Parathyroid adenoma (tissue), 2 donors: ENCODE measurements around the gene DVL2.

Source experiments
- H2AFZ ChIP-seq: fragments of 300-600 bp; sonication (generic); one replicate; pipeline ENCODE4 v1.7.0; 2017; ENCODE audit warnings: antibody characterized with exemption, mild to moderate bottlenecking
- H3K27ac ChIP-seq: fragments of 300-600 bp; sonication (generic); one replicate; pipeline ENCODE4 v1.7.0; 2017
- H3K27me3 ChIP-seq: fragments of 300-600 bp; sonication (generic); one replicate; pipeline ENCODE4 v1.7.0; 2017; ENCODE audit warnings: low read length; ENCODE audit not compliant: control insufficient read depth, insufficient read depth
- H3K36me3 ChIP-seq: fragments of 300-600 bp; sonication (generic); one replicate; pipeline ENCODE4 v1.7.0; 2017; ENCODE audit warnings: low read length; ENCODE audit not compliant: control insufficient read depth, insufficient read depth
- H3K4me1 ChIP-seq: fragments of 300-600 bp; sonication (generic); one replicate; pipeline ENCODE4 v1.7.0; 2017; ENCODE audit warnings: control low read depth
- H3K4me2 ChIP-seq: fragments of 300-600 bp; sonication (generic); one replicate; pipeline ENCODE4 v1.7.0; 2017; ENCODE audit warnings: low read length
- H3K4me3 ChIP-seq: fragments of 300-600 bp; sonication (generic); one replicate; pipeline ENCODE4 v1.7.0; 2017; ENCODE audit warnings: low read depth, low read length
- H3K79me2 ChIP-seq: fragments of 300-600 bp; sonication (generic); one replicate; pipeline ENCODE4 v1.7.0; 2017; ENCODE audit warnings: control low read depth
- H3K9ac ChIP-seq: fragments of 300-600 bp; sonication (generic); one replicate; pipeline ENCODE4 v1.7.0; 2017; ENCODE audit warnings: mild to moderate bottlenecking
- H3K9me3 ChIP-seq: fragments of 300-600 bp; sonication (generic); one replicate; pipeline ENCODE4 v1.7.0; 2017; ENCODE audit warnings: low read length; ENCODE audit not compliant: control insufficient read depth
- TF ChIP-seq, protein P1 (sequence below): fragments of 300-600 bp; sonication (generic); IDR thresholded peaks from one replicate; pipeline ENCODE4 v1.7.0; 2017; ENCODE audit warnings: antibody characterized with exemption, mild to moderate bottlenecking
- donor health status: primary hyperparathyroidism.

DVL2 gene

GRCh38 chr17:7263801-7264078 is 29.4 kb upstream of the DVL2 start:
- no peak overlapping the region for H3K4me3 ChIP-seq
- H3K4me1 ChIP-seq = peaks cover 15% of the 10 kb centered on the region
- no peak overlapping the region for H3K27ac ChIP-seq
- H3K9me3 ChIP-seq = no peaks in the 10 kb centered on the region
- TF ChIP-seq, protein P1, sequence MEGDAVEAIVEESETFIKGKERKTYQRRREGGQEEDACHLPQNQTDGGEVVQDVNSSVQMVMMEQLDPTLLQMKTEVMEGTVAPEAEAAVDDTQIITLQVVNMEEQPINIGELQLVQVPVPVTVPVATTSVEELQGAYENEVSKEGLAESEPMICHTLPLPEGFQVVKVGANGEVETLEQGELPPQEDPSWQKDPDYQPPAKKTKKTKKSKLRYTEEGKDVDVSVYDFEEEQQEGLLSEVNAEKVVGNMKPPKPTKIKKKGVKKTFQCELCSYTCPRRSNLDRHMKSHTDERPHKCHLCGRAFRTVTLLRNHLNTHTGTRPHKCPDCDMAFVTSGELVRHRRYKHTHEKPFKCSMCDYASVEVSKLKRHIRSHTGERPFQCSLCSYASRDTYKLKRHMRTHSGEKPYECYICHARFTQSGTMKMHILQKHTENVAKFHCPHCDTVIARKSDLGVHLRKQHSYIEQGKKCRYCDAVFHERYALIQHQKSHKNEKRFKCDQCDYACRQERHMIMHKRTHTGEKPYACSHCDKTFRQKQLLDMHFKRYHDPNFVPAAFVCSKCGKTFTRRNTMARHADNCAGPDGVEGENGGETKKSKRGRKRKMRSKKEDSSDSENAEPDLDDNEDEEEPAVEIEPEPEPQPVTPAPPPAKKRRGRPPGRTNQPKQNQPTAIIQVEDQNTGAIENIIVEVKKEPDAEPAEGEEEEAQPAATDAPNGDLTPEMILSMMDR = no peak
- H3K36me3 ChIP-seq = no peaks in the 10 kb centered on the region
- peak overlapping the region; percentile 99 for H3K4me2 ChIP-seq
- no peaks in the 10 kb centered on the region for H3K27me3 ChIP-seq
- peaks cover 11% of the 10 kb centered on the region for H3K79me2 ChIP-seq
- no peak overlapping the region for H3K9ac ChIP-seq
- no peak overlapping the region for H2AFZ ChIP-seq

- TF ChIP-seq, protein P1 = no peak
- H3K9me3 ChIP-seq = no peaks in the 10 kb centered on the region
- H3K4me2 ChIP-seq = peak overlapping the region; percentile 99
- peak overlapping the region; percentile 83 for H3K4me3 ChIP-seq
- H2AFZ ChIP-seq = peak overlapping the region; percentile 97
- peak overlapping the region; percentile 99 for H3K27ac ChIP-seq
- H3K4me1 ChIP-seq = peaks cover 15% of the 10 kb centered on the region
- H3K36me3 ChIP-seq = no peaks in the 10 kb centered on the region
- no peaks in the 10 kb centered on the region for H3K27me3 ChIP-seq
- H3K9ac ChIP-seq = peak overlapping the region; percentile 90
- peaks cover 11% of the 10 kb centered on the region for H3K79me2 ChIP-seq
These were observed 28.9 kb upstream of the DVL2 start for GRCh38 chr17:7262935-7263800.

- Histone ChIP-seq H3K4me2 (peak within 1 kb of the TSS; percentile 99), H3K9ac (peak within 1 kb of the TSS; percentile 99), H3K27ac (peak within 1 kb of the TSS; percentile 99), H3K4me1 (peaks cover 15% of the 10 kb centered on the region), H3K79me2 (peaks cover 11% of the 10 kb centered on the region), H3K9me3 (no peaks in the 10 kb centered on the region), H2AFZ (peak within 1 kb of the TSS; percentile 97), H3K4me3 (peak within 1 kb of the TSS; percentile 83), H3K36me3 (no peaks in the 10 kb centered on the region), H3K27me3 (no peaks in the 10 kb centered on the region)
- TF ChIP-seq, protein P1 = peak; percentile 77
These were observed 28.0 kb upstream of the DVL2 start, which contains the start of gene CLDN7 for GRCh38 chr17:7262192-7262934. Gene CLDN7 (minus strand): TSS chr17:7262478. CDS start chr17:7262043, 435 bp downstream.

GRCh38 chr17:7261379-7262191 is 27.3 kb upstream of the DVL2 start:
- Histone ChIP-seq H3K79me2 (peaks cover 11% of the 10 kb centered on the region), H3K27me3 (no peaks in the 10 kb centered on the region), H3K9ac (peak overlapping the region; percentile 99), H3K4me2 (peak overlapping the region; percentile 99), H3K4me3 (peak overlapping the region; percentile 83), H3K4me1 (peaks cover 15% of the 10 kb centered on the region), H3K9me3 (no peaks in the 10 kb centered on the region), H3K36me3 (no peaks in the 10 kb centered on the region), H2AFZ (peak overlapping the region; percentile 97), H3K27ac (peak overlapping the region; percentile 99)
- TF ChIP-seq, protein P1 = no peak
